ENCODE data around the gene MRPS22.

MRPS22 gene

DNA sequence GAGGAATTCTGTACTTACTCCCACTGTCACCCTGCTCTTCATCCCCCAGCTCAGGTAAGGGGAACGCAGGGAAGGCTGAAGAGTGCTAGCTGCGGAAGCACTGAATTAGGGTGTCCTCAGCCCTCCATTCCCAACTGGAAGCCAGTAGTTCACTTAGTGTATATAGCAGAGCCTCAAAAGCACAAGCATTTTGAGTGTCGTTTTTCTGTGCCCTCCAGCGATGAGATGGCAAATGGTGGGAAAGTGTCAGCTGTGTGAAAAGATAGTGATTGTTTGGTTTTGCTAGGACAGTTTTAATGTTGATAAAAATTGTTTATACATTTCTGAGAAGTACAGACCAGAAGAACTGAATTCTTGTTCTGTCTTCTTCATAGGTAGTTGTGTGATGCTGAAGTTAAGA, 10.8 kb downstream of the MRPS22 start:
- DNase-seq (ENCODE audit: low read depth), result no peak
- in situ Hi-C loops (cut with HindIII; ENCODE audit: low sequenced_read_pairs), result no loop called here
- no peak overlapping the region for H3K4me3 ChIP-seq (ENCODE audit: low read depth, low read length)
- TF ChIP-seq CTCF (IDR thresholded peaks at IDR 0.05; ENCODE audit: low read depth, low read length, missing control alignments), result no peak

DNA sequence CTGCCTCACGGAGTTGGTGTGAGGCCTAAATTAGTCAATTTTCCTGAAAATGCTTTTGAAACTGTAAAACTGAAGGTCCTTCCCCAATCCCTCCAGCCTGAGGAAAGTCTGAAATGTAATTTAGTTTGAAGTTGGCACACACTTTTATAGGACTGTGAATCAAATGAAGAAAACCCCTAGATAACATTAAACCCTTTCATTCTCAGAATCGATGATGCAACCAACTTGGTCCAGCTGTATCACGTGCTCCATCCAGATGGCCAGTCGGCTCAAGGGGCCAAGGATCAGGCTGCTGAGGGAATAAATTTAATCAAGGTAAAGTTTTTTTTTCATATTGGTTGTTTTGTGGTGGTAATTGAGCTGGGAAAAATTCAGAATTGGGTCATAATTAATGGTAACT, 11.7 kb downstream of the MRPS22 start:
- no peak overlapping the region for H3K4me3 ChIP-seq (ENCODE audit: low read depth, low read length)
- in situ Hi-C loops (cut with HindIII; ENCODE audit: low sequenced_read_pairs), result no loop called here
- no peak for DNase-seq (ENCODE audit: low read depth)
- TF ChIP-seq CTCF (IDR thresholded peaks at IDR 0.05; ENCODE audit: low read depth, low read length, missing control alignments), result no peak

DNA sequence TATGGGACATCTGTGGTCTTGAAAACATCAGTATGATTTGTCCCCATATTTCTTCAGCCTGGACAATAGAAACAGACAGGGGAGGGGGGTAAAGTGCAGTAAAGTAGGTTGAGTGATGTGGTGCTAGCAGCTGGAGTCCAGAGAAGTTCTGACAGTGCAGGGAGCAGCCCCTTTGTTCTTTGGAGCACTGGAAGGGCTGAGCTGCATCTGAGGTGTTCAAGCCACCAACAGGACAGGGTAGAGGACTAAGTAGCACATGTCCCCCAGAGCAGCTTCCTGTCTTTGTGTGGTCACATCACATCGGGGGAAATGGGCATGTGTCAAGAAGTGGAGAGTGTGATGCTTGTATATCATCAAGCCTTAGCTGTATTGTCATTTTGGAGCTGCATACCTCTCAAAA, 12.1 kb downstream of the MRPS22 start:
- no peak overlapping the region for H3K4me3 ChIP-seq (ENCODE audit: low read depth, low read length)
- DNase-seq (ENCODE audit: low read depth), result no peak
- no peak for TF ChIP-seq CTCF (IDR thresholded peaks at IDR 0.05; ENCODE audit: low read depth, low read length, missing control alignments)
- in situ Hi-C loops (cut with HindIII; ENCODE audit: low sequenced_read_pairs), result no loop called here

DNA sequence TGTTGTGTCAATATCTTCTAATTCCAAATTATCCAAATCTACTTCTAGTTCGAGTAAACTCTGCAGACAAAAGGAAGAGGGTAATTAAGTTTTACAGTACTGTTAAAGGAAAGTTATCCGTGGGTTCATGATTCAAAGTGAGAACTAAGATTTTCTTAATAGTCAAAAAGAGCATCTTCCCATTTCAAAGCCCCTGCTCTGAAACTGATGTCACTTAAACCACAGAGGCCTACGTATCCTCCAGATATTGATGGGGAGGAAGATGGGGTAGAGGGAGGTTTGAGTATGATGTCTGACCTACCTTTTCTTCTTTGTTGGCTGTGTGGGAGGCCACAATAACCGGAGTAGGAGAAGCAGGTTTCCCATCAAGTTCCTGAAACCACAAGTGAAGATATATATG, 14.1 kb downstream of the MRPS22 start:
- TF ChIP-seq CTCF (IDR thresholded peaks at IDR 0.05; ENCODE audit: low read depth, low read length, missing control alignments), result no peak
- in situ Hi-C loops (cut with HindIII; ENCODE audit: low sequenced_read_pairs), result no loop called here
- H3K4me3 ChIP-seq (ENCODE audit: low read depth, low read length), result no peak overlapping the region
- DNase-seq (ENCODE audit: low read depth), result no peak

DNA sequence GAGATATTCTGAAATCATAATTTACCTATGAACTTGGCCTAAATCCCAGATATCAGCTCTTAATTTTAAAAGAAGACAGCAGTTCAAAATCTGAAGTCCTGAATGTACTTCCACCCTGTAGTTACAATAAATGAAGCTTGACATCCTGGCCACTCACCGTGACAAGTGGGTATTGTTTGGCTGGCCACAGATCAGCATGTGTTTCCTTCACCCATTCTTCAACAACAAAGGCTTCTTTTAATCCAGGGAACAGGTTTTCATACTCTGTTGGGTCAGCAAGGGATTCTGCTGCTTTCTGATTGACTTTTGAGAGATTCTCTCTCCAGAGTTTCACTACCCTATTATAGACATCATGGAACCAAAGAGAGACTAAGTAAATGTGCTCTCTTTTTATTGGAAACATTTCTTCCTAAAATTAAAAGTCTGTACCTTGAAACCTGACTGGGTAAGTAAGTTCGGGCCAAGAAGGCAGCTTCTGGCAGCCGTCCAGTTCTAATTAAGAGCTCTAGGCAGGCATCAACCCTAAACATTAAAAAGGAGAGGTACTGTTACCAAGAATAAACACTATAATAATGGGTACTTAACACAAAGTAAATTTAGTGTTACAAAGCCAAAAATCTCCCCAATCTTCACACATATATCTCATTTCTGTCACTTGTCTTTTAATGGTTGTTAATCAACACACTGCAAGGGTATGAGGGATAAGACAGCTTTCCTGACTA, 15.2 kb downstream of the MRPS22 start:
- in situ Hi-C loops (cut with HindIII; ENCODE audit: low sequenced_read_pairs), result no loop called here
- no peak for DNase-seq (ENCODE audit: low read depth)

GRCh38 chr3:139361276-139361675, 17.5 kb downstream of the MRPS22 start:
- in situ Hi-C loops (cut with HindIII; ENCODE audit: low sequenced_read_pairs), result no loop called here
- H3K4me3 ChIP-seq (ENCODE audit: low read depth, low read length), result no peak overlapping the region
- no peak for TF ChIP-seq CTCF (IDR thresholded peaks at IDR 0.05; ENCODE audit: low read depth, low read length, missing control alignments)
- no peak for DNase-seq (ENCODE audit: low read depth)

More for the DNA sequence above, 15.2 kb downstream of the MRPS22 start:
- H3K4me3 ChIP-seq (ENCODE audit: low read depth, low read length), result no peak overlapping the region
- no peak for TF ChIP-seq CTCF (IDR thresholded peaks at IDR 0.05; ENCODE audit: low read depth, low read length, missing control alignments)
